Measurements from ENCODE around the gene NTN3.

DNA sequence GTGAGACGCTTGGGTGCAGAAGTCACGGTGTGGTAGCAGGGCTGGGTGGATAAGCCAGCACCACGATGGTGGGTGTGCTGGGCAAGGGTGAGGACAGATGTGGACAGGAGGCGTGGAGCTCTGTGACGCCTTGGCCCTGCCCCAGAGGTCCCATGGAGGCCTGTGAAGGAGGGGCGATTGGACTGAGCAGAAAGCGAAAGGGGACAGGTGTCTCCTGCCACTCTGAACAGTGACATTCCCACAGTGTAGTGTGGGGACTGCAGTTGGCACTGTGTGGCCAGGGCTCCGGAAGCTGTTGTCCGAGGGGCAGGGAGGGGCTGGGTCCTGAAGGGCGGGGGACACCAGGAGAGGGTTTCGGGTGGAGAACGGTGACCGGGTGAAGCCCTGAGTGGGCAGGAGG, 11.2 kb downstream of the NTN3 start:
- TF ChIP-seq, protein P1, sequence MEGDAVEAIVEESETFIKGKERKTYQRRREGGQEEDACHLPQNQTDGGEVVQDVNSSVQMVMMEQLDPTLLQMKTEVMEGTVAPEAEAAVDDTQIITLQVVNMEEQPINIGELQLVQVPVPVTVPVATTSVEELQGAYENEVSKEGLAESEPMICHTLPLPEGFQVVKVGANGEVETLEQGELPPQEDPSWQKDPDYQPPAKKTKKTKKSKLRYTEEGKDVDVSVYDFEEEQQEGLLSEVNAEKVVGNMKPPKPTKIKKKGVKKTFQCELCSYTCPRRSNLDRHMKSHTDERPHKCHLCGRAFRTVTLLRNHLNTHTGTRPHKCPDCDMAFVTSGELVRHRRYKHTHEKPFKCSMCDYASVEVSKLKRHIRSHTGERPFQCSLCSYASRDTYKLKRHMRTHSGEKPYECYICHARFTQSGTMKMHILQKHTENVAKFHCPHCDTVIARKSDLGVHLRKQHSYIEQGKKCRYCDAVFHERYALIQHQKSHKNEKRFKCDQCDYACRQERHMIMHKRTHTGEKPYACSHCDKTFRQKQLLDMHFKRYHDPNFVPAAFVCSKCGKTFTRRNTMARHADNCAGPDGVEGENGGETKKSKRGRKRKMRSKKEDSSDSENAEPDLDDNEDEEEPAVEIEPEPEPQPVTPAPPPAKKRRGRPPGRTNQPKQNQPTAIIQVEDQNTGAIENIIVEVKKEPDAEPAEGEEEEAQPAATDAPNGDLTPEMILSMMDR (IDR thresholded peaks at IDR 0.05), result no peak
- no peak for TF ChIP-seq EP300 (IDR thresholded peaks at IDR 0.05)
- no peak for TF ChIP-seq POLR2A (IDR thresholded peaks at IDR 0.05)
